Measurements from ENCODE around the gene PPP1R15B. TPM values are rescaled to one million over a fixed set of nuclear protein-coding genes. Genes with fewer than 3 reads are reported as not detected.

Gene PPP1R15B
- total RNA-seq, 1 donor from 2014 or later: 70.6 TPM

- peak overlapping the region; percentile 7 for H3K27ac Mint-ChIP-seq
- no peaks in the 10 kb centered on the region for H3K9me3 Mint-ChIP-seq
- no peak for DNase-seq
- no peak for ATAC-seq (ENCODE audit: low read depth)
- no peak for TF ChIP-seq CTCF (IDR thresholded peaks at IDR 0.05)
- ChIA-PET POLR2A (interaction anchor here (0.6 to 1.2 kb wide), 6 partner anchors 9 to 1058 kb away, joined by 3 to 8 read pairs (median 6); no protein-coding TSS in a partner anchor), CTCF (interaction anchor here (0.7 to 28.1 kb wide), 4 partner anchors 7 to 62 kb away, joined by 3 to 1006 read pairs (median 50); partner anchors contain the start of gene PIK3C2B)
- no peak overlapping the region for H3K4me3 Mint-ChIP-seq
- peaks cover 95% of the 10 kb centered on the region for H3K36me3 Mint-ChIP-seq (ENCODE audit: low read depth)
- intact Hi-C loops (cut with micrococcal nuclease): no loop called here
- H3K27me3 Mint-ChIP-seq: no peaks in the 10 kb centered on the region
- H3K4me1 Mint-ChIP-seq: peaks cover 1% of the 10 kb centered on the region
Observed at GRCh38 chr1:204437796-204438570, 26.4 kb upstream of the PPP1R15B start.

DNA sequence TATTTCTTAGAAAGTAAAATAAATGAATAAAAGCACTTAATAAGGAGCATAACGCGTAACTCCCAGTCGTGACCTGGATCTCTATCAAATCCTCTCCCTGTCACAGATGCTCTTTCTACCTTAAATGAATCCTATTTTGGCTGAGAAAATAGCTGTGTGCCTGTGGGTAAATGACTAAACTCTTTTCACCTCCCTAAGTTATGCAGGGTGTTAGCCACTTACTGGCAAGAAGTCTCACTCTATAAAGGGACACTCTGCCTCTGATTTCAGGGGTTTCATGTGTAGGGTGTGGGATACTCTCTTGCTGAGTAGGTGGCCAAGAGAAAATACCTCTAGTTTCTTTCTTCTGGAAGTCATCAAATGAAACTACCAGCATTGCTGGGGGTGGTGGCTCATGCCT is 24.3 kb upstream of the PPP1R15B start:
- no peak for TF ChIP-seq CTCF (IDR thresholded peaks at IDR 0.05)
- CTCF ChIA-PET: interaction anchor here (10.5 to 28.1 kb wide), 2 partner anchors 9 to 64 kb away, joined by 97 to 1006 read pairs; partner anchors contain the start of gene PIK3C2B
- no peak overlapping the region for H3K27ac Mint-ChIP-seq
- ATAC-seq (ENCODE audit: low read depth) (no peak), DNase-seq (no peak)
- no peak overlapping the region for H3K4me3 Mint-ChIP-seq
- H3K36me3 Mint-ChIP-seq (ENCODE audit: low read depth): peaks cover 95% of the 10 kb centered on the region
- no peaks in the 10 kb centered on the region for H3K9me3 Mint-ChIP-seq
- POLR2A ChIA-PET: interaction anchor here (0.6 to 1.0 kb wide), 3 partner anchors 63 to 80 kb away, joined by 3 to 7 read pairs (median 4); no protein-coding TSS in a partner anchor
- peaks cover 5% of the 10 kb centered on the region for H3K4me1 Mint-ChIP-seq
- H3K27me3 Mint-ChIP-seq: no peaks in the 10 kb centered on the region
- intact Hi-C loops (cut with micrococcal nuclease): loop anchor here (1.0 kb wide), 1 partner anchor 10 kb away; no protein-coding TSS in a partner anchor

GRCh38 chr1:204435381-204435831 is 23.8 kb upstream of the PPP1R15B start:
- CTCF ChIA-PET: interaction anchor here (10.5 to 28.1 kb wide), 2 partner anchors 9 to 65 kb away, joined by 97 to 1006 read pairs; partner anchors contain the start of gene PIK3C2B
- H3K36me3 Mint-ChIP-seq (ENCODE audit: low read depth): peaks cover 94% of the 10 kb centered on the region
- peaks cover 5% of the 10 kb centered on the region for H3K4me1 Mint-ChIP-seq
- intact Hi-C loops (cut with micrococcal nuclease): no loop called here
- TF ChIP-seq CTCF (IDR thresholded peaks at IDR 0.05): no peak
- POLR2A ChIA-PET: interaction anchor here (0.9 to 1.0 kb wide), 2 partner anchors 63 to 68 kb away, joined by 3 to 4 read pairs; no protein-coding TSS in a partner anchor
- ATAC-seq (ENCODE audit: low read depth) (no peak), DNase-seq (no peak)
- H3K27ac Mint-ChIP-seq: no peak overlapping the region
- H3K9me3 Mint-ChIP-seq: no peaks in the 10 kb centered on the region
- no peaks in the 10 kb centered on the region for H3K27me3 Mint-ChIP-seq
- H3K4me3 Mint-ChIP-seq: no peak overlapping the region

DNA sequence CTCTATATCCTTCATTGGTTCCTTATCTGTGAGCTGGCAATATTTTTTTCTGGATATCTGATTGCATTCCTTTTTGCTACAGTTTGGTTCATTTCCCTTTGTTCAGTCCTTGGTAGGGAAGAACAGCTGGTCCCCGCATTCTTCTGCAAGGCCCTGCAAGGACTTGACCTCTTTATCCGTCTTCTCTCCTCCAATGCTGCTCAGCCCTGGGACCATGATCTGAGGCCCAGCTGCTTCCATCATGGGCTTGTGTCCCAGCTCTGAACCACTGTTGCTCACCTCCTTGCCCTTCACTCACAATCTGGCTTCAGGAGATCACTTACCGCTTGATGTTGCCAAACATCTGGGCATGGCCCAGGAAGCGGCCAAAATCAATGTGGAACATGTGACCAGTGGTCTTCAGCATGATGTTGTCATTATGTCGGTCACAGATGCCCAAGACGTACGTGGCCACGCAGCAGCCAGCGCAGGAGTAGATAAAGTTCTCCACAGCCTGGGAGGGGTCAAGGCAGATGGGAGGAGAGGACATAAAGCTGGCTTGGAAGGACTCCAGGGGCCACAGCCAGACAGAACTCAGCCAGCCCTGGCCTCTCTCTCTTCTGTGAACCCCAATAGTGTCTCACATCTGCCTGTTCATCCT is 22.6 kb upstream of the PPP1R15B start:
- POLR2A ChIA-PET: interaction anchor here (0.9 to 1.0 kb wide), 2 partner anchors 11 to 59 kb away, joined by 3 to 7 read pairs; no protein-coding TSS in a partner anchor
- Mint-ChIP-seq H3K4me1 (peaks cover 5% of the 10 kb centered on the region), H3K4me3 (no peak overlapping the region), H3K27ac (no peak overlapping the region), H3K36me3 (ENCODE audit: low read depth) (peaks cover 93% of the 10 kb centered on the region), H3K9me3 (no peaks in the 10 kb centered on the region), H3K27me3 (no peaks in the 10 kb centered on the region)
- intact Hi-C loops (cut with micrococcal nuclease): no loop called here
- ATAC-seq (ENCODE audit: low read depth): no peak
- TF ChIP-seq CTCF (IDR thresholded peaks at IDR 0.05): no peak
- DNase-seq: no peak
- CTCF ChIA-PET: interaction anchor here (10.5 to 28.1 kb wide), 2 partner anchors 10 to 66 kb away, joined by 97 to 1006 read pairs; partner anchors contain the start of gene PIK3C2B
